ENCODE data around the gene SPATS2L.

The SPATS2L gene

DNA sequence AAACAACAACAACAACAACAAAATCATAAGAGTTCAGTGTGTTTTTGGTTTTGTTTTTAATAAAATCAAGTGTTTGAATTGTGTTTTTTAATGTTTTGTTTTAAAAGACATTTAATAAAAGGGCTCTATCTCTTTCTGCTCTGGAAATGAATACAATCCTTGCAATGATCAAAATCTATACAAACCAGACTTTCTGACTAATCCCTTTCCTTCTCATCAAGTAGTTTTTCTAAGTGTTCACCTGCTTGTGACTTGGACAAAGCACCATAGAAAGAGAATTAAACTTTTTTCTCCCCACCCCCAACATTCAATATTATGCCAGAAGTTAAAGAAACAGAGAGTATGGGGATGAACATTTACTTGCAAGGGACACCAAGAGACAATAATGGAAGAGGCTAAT, 142.0 kb downstream of the SPATS2L start:
- DNase-seq, result no peak

DNA sequence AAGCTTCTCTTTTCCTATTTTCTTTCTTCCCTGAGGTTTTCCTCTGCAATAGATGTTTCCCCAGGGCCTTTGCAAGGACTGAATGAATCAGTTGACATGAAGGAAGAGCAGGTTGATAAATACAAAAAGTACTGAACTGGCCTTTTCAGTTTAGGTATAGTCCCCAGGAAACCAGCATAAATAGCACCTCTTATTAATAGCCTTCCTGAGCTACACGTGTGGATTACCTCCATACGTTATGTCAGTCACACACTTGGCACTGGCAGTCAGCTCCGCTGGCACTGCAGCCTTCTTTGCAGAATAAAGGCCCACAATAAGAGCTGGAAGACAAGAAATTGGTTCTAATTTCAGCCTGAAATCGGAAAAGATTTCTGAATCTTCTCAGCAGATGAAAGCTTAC, 142.7 kb downstream of the SPATS2L start:
- no peak for DNase-seq

DNA sequence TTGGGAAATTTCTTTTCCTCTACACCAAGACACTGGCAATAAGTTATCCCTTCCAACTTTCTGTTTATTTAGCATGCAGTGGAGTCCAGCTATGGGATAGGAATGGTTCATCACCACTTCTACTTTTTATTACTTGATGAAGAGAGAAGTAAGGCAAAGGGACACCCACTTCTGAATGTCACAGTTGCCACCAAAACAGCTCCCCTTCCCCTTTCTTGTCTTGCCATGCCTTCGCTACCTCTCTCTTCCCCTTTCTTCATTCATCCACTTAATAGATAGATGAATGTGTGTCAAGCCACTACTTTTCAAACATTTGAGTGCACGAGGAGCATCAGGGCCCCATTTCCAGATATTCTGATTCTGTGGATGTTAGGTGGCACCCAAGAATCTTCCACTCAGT, 143.8 kb downstream of the SPATS2L start:
- DNase-seq, result no peak

DNA sequence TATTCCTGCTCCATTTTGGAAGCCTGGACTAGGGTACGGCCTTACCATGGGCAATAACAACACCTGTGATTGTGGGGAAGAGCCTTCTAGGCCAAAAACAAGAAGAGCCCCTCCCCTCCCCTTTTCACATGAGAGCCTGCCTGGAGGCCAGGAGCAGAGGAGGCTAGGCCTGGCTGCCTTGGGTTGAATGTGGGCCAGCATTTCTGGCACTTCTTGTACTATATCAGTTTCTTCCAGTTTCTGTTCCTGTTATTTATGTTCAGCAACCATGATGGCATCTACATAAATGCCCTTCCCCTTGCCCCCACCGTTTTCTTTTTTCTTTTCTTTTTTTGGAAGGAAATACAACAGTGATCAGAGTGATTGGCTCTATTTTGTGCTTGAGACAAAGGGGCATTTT, 145.0 kb downstream of the SPATS2L start:
- no peak for DNase-seq

- DNase-seq, result no peak
These were observed 145.9 kb downstream of the SPATS2L start for GRCh38 chr2:200452377-200452776.

DNA sequence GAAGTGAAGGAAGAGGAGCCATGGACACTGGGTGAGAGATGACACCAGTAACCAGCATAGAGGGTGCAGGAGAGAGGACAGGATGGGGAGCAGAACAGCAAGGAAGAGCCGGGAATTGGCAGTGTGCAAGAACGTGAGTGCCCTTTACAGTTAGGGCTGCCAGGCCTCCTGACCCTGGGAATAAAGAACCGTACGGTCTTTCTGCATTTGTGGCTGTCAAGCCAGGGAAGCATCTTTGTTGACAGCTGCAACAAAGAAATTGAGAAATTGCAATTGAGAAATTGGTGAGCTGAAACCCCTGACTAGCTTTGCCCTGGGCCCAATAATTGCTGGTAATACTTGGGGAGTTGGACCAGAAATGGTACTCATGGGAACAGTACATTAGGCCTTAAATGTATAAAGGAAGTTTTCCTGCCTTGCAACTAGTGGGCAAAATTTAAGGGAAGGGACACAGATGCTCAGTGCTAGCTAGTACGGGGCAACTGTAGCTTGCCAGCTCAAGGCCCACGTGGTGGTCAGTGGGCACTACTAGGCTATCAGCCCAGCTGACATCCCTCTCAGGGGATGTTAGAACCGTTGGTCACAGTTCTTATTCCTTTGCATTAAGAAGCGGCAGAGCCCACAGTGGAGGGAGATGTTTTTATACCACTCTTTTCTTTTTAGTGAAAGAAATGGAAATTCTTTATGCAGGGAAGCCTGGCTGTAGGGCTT, 146.8 kb downstream of the SPATS2L start:
- no peak for DNase-seq

DNA sequence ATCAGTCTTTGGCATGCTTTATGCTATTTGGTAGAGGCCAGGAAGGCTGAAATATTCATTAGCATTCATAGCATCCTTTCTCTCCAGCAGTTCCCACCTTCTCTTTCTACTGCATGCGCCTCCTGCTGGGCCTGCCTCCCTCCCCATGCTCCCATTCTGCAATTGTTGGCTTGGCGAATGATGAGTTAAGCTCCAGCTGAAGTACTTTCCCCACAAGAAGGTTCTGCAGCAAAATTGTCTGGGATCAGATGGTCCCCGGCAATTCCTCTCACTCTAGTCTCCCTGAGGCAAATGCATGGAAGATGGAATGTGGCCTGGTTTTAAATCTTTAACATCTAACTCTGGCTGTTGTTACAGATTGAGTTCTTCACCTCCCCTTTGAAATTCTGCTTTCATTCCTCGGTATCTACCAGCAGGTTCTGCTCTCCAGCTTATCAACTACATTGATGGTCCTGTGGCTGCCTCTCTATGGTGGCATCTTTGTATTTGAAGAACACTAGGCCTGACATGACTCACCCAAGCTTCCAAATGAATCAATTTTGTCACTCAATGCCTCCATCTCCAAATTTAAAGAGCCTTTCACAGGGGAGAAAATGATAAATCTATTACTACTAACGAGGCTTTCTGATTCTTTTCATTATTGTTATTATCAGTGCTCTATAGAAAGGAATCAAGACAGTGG, 147.5 kb downstream of the SPATS2L start:
- no peak for DNase-seq

GRCh38 chr2:200454927-200455801, 148.7 kb downstream of the SPATS2L start:
- DNase-seq, result no peak

DNA sequence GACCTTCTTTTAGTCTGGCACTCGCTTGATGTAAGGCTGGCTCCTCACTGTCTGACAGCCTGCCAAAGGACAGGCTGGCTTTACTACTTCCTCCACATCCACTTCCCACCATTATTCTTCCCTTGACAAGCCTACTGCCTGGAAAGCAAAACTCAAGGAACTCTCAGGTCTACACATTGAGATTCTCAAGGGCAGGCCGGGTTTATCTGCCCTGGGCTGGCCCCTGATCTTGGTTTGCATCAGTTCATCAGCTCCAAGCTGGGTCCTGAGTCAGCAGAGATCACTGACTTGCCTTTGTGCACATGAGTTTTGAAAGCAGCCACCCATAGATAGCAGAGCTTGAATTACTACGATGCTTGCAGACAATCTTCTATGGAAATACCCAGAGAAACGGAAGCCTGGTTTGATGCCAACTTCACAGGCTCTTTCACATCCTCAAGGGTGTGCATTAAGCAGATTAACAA, 149.5 kb downstream of the SPATS2L start:
- peak in 1 of 6 experiments; percentile 6 for DNase-seq

- DNase-seq, result no peak
These were observed 150.1 kb downstream of the SPATS2L start for GRCh38 chr2:200456567-200456966.

DNA sequence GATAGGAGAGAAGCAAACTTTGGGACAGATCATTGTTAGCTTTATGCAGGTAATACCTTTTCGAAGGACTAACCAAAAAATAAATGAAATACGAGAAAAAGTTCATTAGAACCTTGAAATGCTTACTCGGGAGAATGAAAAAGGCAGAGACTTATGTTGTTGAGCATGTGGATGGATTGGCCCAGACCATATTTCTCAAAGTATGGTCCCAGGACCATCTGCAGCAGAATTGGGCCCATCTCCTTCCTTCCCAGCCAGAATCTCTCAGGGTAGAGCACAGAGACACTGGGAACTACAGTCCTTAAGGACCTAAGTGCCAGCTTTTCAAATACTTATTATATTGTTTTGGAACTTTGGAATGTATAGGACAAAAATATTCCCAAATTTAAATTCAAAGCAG, 152.6 kb downstream of the SPATS2L start:
- DNase-seq, result no peak

DNA sequence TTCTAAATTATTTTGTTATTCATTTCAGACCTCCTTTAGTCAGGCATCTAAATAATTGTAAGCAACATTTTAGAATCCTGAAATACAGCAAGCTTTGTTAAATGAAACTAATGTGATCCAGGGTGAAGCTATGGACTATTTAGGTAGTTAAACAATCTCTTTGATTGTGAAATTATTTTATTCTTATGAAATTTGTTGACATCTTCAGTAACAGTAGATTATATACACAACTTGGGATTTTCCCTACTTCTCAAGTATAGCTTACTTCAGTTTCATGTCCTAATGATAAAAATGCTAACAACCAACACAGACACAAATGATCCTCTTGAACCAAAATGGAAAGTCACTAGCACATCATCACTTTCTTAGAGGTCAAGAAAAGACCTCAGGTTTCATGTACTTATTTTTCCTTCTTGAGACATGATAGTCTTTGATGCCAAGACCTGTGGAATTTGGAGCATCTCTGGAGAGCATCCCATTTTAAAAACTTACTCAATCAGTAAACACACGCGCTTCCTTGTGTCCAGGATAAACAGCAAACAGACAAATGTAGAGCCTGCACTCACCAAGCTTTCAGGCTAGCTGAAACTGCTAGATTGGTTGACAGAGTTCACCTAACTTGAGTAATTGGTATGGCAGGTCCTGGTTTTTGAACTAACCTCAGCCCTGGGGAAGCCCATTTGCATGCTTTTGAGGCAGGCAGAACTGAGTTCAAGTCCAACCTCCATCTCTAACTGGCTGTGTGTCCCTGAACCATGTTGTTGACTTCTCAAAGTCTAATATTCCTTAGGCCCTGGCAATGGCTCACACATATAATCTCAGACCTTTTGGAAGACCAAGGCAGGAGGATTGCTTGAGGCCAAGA, 155.6 kb downstream of the SPATS2L start:
- DNase-seq, result no peak

- no peak for DNase-seq
These were observed 157.0 kb downstream of the SPATS2L start for GRCh38 chr2:200463452-200463851.

GRCh38 chr2:200466425-200467418, 160.2 kb downstream of the SPATS2L start:
- DNase-seq, result peak in 3 of 6 experiments; percentile 45 to 48 (median 46)

DNA sequence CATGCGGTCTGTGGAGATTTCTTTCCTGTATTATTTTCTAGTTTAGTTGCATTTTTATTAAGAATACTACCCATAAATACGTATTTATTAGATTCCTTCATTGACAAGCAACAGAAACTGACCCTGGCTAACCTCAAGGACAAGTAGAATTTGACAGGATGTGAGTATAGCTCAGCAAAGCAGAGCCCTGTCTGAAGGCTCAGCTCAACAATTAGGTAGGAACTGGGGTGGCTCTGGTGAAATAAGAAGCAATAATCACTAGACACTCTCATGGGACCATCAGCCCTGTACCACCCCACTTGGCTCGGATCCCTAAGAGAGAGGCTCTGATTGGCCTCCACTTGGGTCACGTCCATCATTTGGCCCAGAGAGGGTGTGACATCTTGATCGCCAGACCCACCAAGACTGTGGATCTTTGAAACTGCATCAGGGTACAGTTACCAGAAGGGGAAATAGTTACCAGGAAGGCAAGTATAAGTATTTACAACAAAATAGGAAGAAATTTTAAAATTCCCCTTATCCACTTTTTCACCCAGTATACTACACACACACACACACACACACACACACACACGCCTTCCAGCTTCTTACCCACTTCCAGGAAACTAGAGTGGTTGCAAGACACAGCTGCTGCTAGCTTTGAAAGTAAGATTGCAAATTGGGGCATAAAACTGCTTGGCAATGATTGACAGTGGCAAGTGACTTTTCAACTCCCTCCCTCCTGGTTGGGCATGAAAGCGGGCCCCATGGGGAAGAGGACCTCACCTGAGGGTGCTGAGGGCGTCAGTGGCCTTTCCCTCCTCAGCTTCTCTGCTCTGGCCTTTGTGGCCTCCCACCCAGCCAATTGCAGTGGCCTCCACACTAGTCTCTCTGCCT, 161.6 kb downstream of the SPATS2L start:
- peak in 4 of 6 experiments; percentile 20 to 63 (median 60) for DNase-seq

DNA sequence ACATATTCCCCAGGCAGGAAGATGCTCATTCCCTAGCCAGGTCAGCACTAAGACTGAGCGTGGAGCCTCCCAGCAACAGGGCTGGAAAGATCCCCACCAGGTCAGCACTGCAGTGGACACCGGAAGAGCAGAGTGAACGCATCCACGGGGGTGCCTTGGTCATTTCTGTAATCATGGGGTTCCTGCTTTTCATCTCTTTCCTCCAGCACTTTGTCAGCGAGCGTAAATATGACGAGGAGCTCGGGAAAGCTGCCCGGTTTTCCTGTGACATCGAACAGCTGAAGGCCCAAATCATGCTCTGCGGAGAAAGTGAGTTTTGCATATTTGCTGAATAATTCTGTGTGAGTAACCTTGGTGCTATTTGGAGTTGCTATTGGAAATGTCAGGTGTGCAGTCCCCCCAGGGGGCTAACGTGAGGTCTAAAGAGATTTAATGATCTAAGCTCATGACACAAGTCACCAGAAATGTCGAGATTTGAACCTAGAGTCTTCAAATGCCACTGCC, 163.3 kb downstream of the SPATS2L start:
- no peak for DNase-seq

GRCh38 chr2:200470230-200470629, 163.7 kb downstream of the SPATS2L start:
- DNase-seq, result no peak

DNA sequence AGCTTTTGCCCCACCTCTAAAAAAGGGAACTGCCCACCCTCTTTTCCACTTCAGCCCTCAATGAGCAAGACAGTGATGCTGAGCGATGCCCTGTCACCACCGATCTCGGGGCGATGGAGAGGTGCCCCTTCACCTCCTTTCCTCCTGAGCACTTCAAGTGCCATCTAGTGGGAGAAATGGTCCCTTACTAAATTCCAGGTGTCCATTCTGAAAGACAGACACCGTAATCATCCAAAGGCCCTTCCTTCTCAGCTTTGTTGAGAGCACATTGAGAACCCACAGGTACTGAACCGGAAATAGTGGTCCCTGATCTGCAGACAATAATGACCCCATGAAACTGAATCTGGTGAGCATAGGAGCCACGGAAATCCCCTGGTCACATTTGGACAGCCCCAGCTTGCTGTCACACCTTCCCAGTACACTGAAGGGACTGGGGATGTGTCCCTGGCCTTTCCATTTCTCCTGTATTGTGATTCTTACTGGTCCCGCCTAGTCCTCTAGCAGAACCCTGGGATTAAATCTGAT, 164.9 kb downstream of the SPATS2L start:
- peak in 4 of 6 experiments; percentile 7 to 37 (median 22) for DNase-seq

GRCh38 chr2:200471928-200472645, 165.6 kb downstream of the SPATS2L start:
- no peak for DNase-seq
